HG03565 (cell line): Measurements from ENCODE around the gene TMEM40.
"Not testable (repeated sequence)": the region's sequence is repeated elsewhere in the genome, so short reads cannot be mapped to it uniquely, and the experiment has no call there.

Source experiments
- ATAC-seq: cut with Tn5 transposase; IDR thresholded peaks from one replicate; pipeline ENCODE4 v1.9.1; 2021; ENCODE audit warnings: mild to moderate bottlenecking, moderate library complexity; ENCODE audit not compliant: unreplicated experiment

The TMEM40 gene

DNA sequence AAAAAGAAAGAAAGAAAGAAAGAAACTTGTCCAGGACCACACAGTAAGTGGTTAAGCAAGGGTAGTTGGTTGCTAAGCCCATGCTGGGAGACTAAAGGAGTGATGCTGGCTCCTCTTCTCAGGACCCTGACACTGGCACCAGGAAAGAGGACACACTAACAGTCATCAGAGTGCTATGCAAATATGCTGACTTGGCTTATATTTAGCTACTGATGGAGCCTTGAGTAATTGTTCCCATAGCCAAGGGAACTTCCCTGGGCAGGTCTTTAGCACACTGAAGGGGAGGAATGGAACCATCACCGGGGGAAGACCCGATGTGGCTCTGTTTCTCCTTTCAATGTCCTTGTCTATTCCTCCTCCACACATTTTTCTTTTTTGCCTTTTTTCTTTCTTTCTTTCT is 6.2 kb downstream of the TMEM40 start:
- ATAC-seq = no peak

DNA sequence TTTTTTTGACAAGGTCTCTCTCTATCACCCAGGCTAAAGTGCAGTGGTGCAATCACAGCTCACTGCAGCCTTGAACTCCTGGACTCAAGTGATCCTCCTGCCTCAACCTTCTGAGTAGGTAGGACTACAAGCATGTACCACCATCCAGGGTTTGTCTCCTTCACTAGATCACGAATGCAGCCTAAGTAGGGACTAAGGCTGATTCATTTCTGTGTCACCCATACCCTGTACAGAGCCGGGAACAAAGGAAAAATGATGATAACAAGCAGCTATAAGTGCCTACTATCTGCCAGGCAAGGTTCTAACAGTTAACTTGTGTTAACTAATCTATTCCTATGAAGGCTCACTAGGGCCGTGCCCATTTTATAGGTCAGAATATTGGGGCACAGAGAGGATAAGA is 7.0 kb downstream of the TMEM40 start:
- no peak for ATAC-seq

DNA sequence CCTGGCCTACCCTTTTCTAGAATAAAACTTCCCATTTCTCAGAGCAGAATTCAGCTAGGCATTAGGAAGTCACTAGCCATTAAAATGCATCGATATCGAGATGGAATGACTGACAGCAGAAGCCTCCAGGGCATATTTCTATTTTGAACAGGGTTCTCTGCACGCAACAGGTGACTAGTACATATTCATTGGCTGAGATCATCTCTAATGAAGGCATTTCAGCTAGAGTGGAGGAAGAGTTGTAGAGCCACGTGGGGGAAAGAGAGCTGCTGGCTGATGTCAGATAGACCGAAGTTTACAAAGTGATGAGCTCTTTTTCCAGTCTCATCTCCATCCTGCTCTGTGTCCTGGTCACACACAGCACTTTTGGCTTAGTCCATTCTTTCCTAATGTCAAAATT is 7.5 kb downstream of the TMEM40 start:
- no peak for ATAC-seq

DNA sequence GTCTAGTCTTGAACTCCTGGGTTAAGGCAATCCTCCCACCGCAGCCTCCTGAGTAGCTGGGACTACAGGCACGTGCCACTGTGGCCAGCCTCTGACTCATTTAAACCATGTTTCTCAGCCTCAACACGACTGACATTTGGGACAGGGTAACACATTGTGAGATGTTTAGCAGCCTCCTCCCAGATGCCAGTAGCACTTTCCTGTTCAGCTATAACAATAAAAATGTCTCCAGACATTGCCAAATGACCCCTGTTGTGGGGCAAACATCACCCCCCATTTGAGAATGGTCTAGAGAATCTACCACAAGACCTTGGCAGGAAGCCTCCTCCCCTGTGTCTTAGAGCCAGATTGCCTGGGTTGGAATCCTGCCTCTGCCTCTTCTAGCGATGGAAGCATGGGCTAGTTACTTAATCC is 8.4 kb downstream of the TMEM40 start:
- ATAC-seq = no peak

DNA sequence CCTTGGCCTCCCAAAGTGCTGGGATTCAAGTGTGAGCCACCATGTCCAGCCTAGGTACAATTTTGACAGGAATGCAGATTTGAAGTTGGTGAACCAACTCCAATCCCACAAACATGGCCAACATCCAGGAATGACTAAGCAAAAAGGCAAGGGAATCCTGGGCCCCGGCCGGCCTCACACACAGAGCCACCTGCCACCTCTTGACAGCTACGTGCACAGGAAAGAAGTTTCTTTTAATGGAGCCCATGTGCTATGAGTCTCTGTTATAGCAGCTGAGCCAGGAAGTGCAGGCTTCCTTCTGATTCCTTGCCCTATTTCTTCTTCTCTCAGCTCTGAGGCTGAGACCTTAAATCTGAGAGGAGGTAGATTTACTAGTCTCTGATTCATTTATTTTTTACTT is 8.8 kb downstream of the TMEM40 start:
- no peak for ATAC-seq

DNA sequence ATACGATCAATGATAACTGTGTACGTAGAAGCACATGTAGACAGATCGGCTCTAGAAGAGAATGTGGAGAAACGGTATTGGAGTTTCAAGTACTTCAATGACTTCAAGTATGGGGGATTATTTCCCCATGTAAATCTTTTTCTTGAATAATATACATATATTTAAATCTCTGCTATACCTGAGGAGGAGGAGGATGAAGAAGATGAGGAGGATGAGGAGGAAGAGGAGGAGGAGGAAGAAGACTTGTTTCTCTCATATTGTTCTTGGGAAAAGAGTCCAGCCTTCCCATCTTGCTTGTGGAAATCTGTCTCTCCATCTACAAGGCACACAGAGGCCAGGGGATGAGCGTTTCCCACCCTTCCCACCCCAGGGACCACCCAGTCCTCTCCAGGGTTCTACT is 10.6 kb downstream of the TMEM40 start:
- no peak for ATAC-seq

DNA sequence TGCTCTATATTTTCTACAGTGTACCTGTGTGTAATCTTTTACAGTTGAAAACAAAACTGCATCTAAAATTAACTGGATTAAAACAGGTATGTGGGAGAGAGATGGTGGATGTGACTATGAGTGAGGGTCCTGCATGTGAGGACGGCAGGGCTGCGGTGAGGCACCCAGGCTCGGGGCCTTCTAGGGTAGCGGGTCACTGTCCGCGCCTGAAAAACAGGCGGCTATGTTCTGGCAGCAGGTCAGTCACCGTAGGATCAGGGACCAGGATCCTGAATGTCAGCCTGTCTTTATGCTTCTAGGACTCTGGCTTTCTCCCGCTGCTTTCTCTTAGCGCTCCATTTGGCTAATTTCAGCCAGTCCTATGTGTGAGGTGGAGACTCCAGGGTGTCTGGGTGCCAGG is 12.6 kb downstream of the TMEM40 start:
- no peak for ATAC-seq

DNA sequence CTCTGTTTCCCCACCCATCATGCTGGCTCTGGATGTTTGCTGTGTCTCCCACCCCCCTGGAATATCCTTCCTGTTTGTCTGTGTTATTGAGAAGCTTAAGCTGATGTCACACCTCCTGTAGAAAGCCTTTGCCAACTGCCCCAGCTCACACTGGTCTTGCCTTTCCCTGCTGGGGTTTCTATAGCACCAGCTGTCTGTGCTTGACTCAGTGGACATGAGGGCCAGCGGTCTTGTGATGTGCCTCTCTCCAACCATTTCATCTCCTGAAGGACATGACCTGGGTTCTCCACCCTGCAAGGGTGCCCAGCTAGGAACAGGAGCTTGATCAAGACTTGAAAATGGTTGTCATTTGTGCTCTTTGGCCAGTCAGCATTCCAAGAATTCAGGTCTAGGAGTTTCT is 14.7 kb downstream of the TMEM40 start:
- no peak for ATAC-seq

DNA sequence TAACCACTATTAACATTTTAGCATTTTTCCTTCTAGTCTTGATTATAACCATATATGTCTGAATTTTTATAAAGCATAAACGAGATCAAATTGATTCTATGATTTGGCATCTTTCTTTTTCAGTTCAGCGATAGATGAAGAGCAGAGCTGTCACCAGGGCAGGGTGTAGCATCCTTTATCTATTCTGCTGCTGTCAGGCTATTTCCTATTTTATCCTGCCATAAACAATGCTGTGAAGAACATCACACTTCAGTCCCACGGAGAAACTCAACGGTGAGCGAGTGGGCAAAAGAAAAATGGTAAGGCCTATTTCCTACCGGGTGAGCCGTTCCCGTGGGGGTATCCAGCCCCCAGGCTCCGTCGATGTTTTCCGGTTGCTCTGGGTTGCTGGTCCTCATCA is 15.5 kb downstream of the TMEM40 start:
- ATAC-seq = no peak

DNA sequence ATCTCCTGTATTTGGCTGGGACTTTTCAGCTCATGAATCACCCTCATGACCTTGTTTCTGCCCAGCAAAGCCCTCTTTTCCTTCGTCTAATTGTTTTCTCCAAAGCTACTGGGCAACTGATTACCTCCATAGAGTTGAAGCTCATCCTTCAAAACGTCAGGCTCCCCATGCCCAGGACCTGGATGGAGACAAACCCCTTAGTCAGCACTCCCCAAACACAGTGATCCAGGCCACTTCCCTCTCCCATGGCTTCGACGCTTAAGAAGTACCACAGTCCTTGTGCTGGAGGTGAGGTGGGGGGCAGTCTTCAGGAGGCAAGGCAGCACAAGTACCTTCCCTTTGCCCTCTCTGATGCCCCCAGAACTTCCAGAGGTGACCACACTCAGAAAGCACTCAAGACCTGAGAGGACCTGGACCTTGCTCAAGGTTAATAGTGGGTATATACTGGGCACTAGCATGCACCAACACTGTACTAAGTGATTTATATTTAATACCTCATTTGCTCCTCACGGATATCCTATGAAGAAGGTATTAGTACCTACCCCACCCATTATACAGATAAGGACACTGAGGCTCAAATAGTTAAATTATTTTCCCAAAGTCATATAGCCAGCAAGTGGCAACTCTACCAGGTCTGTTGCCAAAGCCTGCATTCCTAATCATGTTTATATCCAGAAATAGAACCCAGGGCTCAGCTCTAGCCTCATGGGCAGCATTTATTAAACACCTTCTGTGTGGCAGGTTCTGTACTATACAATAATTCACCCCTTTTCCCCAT is 16.5 kb downstream of the TMEM40 start:
- no peak for ATAC-seq

DNA sequence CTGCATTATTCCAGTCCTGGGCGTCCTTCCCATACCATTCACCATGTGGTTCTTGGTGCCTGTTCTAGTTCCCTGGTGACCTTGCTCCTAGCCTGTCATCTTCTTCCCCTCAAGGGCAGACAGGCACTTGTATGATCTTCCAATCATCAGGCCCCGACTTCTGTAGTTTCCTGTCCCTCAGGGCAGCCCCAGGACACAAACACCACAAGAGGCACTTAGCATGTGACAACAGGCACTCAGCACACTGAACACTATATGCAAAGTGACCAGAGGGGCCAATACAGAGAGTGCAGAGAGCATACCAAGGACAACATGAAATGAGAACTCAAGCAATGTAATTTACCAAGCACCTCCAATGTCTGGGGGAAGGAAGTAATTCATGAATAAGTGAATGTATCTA is 17.9 kb downstream of the TMEM40 start:
- no peak for ATAC-seq

DNA sequence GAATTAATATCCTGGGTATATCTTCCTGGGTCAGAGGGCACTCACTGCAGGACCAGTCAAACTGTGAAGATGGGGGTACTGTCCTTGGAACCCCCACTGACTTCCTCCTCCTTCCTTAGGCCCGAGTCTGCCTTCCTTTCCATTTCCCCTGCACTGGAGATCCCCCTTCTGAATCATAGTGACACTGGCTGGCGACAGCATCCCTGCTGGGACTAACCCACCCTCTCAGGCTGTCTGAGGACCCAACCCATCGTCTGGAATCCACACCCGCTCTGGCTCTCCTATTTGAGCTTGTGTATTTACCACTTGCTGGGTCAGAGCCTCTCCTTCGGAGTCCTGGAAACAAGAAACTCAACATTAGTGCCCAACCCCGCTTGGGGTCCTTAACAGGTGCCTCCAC is 21.2 kb downstream of the TMEM40 start:
- ATAC-seq = no peak

DNA sequence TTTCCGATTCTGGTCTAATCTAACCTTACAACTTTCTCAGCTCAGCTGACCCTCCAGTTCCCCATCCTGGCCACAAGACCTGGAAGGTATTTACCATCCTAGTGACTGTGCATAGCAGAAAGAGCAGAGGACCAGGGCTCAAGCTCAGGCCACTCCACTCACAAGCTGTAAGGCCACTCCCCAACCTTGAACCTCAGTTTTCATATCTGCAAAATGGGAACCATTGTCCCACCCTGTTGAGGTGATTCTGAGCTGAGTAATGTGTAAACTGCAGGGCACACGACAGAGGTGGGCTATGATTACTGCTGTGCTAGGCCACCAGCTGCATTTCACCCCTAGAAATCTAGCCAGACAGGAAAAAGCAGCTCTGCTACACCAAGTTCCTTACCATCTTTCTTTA is 21.7 kb downstream of the TMEM40 start:
- ATAC-seq = no peak

DNA sequence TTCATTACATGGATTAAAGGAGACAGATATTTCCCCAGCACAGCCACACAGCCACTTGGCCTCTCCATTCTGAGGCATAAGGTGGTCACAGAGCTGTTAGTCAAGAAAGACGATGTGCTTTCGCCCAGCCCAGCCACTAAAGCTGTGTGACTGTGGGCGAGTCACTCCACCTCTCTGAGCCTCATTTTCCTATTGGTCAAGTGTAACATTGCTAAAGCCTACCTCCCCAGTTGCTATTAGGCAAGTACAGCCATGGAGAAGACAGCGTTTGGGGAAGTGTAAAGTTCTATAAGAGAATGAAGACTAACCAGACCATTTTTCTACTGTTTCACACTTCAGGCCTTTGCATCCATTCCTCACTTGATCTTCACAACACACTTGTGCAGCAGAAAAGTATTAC is 24.1 kb downstream of the TMEM40 start:
- no peak for ATAC-seq

DNA sequence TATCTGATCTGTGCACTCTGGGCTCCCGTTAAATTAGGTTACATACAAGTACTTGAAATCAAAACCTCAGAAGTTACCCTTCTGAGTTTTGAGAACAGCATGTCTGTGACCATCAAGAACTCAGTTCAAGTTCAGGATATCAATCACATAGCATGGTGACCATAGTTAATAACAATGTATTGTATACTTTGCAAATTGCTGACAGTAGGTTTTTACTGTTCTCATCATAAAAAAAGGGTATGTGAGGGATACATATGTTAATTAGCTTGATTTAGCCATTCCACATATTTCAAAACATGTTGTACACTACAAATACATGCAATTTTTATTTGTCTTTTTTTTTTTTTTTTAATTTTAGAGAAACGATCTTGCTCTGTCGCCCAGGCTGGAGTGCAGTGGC is 25.5 kb downstream of the TMEM40 start:
- no peak for ATAC-seq

DNA sequence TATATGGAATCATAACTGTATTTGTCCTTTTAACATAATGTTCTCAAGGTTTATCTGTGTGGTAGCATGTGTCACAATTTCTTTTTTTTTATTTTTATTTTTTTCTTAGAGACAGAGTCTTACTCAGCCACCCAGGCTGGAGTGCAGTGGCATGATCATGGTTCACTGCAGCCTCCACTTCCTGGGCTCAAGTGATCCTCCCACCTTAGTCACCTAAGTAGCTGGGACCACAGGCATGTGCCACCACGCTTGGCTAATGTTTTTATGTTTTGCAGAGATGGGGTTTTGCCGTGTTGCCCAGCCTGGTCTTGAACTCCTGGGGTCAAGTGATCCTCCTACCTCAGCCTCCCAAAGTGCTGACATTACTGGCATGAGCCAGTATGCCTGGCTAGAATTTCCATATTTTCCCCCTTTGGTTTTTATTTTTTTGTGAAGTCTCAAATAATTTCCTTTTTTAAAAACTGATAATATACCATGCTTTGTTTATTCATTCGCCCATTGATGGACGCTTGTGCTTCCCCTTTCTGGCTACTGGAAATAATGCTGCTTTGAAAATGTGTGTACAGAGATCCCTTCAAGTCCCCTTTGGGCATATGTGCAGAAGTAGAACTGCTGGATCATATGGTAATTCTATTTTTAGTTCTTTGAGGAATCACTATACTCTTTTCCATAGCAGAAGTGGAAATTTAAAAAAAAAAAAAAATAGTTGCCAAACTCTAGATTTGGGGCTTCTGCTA is 28.4 kb downstream of the TMEM40 start:
- ATAC-seq = no peak

DNA sequence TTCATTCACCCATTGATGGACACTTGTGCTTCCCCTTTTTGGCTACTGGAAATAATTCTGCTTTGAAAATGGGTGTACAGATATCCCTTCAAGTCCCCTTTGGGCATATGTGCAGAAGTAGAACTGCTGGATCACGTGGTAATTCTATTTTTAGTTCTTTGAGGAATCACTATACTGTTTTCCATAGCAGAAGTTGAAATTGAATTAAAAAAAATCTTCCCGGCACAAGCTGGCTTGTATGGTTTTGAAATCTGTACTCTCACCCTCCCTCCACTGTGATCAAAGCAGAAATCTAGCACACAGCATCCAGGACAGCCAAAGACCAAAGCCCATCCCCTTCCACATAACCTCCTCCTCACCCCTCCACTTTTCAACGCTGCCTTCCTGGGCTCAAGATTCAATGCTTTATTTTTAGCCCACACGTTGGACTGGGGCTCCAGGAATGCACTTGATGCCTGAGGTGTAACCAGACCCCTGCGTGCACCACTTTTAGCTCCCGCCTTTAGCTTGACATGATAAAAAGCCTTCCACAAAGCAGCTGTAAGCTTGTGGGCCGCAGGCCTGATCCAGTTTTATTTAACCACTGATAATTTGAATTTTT is 29.9 kb downstream of the TMEM40 start:
- ATAC-seq = no peak

DNA sequence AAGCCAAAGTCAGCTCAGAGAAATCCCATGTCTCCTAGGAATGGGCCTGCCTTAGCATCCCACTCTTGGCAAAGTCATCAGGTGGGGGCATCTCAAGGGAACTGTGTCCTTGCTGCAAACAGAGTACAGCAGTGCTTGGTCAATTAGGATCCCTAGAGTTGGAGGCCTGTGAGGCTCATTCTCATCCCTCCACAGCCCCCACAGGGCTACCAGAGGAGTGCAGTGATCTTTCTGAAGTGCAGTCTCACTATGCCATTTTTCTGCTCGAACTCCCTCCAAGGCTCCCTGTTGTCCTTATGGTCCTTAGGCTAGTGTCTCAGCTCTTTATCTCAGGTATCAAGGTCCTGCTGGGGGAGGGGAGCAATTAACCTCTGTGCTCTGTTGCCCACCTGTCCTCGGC is 31.1 kb downstream of the TMEM40 start:
- ATAC-seq = no peak

DNA sequence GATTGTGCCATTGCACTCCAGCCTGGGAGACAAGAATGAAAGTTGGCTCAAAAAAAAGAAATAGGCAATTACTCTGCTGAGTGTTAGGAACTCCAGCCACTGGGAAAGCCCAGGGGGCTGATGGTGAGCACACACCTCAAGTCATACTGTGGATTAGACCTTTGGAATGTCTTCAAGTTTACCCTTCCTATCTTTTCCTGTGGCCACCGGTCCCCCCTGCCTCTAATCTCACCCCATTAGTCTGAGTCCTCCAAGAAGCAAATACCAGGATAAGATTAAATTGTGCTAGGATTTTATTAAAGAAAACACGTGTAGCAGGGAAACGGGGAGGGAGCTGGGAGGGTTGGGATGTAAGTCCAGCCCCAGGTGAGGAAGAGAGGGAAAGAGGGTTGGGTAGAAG is 31.6 kb downstream of the TMEM40 start:
- ATAC-seq = no peak

DNA sequence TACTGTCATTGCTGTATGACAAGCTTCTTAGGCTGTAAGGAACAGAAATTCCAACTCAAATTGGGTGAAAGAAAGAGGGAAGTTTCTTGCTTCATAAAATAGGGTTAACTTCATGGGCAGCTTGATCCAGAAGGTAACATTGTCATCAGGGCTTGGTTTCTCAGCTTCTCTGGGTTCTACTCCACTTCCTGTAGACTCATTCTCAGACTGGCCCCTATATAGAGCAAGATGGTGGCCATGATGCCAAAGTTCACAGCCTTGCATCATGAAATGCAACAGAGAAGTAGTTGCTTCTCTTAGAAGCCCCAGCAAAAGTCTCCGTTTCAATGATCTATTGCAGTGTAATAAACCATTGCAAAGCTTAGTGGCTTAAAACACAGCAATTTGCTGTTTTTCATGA is 33.6 kb downstream of the TMEM40 start:
- no peak for ATAC-seq

DNA sequence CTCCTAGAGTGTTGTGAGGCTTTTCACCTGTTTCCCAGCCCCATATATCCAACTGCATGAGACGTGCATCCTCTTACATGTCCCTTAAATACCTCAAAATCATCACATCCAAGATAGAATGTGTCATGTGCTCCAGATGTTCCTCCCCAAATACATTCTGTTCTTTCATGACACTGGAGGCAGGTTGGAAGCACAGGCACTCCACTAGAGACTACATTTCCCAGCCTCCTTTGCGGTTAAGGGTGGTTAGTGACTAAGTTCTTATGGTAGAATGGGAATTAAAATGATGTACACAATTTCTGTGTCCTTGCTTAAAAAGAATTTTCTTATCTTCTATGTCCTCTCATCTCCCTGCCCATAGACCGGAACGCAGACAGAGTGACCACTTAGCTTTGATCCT is 34.3 kb downstream of the TMEM40 start:
- ATAC-seq = no peak

DNA sequence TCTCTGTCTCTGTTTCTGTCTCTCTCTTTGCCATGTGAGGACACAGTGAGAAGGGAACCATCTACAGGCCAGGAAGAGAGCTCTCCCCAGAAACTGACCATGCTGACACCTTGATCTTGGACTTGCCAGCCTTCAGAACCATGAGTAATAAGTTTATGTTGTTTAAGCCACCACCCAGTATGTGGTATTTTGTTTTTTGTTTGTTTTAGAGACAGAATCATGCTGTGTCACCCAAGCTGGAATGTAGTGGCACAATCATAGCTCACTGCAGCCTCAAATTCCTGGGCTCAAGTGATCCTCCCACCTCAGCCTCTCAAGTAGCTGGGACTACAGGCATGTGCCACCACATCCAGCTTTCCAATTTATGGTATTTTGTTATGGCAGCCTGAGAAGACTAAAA is 35.7 kb downstream of the TMEM40 start:
- not testable (repeated sequence) for ATAC-seq
